Measurements from ENCODE around the gene CHIT1.

DNA sequence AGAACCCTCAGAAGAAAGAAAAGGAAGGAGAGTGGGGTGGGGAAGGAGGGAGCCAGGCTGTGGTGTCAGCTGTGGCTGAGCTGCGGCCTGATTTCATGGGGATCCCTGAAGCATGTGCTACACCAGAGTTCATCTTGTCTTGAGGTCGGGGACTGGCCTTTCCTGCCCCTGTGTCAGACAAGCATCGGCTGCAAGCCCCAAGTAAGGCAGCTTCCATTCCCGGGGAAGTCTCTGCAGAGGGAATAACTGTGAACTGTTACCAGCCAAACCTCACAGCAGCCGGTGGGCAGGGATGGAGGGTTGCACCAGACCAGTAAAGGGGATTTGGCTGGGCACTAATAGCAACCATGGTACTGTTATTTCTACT, 40.2 kb upstream of the CHIT1 start:
- TF ChIP-seq, protein P1, sequence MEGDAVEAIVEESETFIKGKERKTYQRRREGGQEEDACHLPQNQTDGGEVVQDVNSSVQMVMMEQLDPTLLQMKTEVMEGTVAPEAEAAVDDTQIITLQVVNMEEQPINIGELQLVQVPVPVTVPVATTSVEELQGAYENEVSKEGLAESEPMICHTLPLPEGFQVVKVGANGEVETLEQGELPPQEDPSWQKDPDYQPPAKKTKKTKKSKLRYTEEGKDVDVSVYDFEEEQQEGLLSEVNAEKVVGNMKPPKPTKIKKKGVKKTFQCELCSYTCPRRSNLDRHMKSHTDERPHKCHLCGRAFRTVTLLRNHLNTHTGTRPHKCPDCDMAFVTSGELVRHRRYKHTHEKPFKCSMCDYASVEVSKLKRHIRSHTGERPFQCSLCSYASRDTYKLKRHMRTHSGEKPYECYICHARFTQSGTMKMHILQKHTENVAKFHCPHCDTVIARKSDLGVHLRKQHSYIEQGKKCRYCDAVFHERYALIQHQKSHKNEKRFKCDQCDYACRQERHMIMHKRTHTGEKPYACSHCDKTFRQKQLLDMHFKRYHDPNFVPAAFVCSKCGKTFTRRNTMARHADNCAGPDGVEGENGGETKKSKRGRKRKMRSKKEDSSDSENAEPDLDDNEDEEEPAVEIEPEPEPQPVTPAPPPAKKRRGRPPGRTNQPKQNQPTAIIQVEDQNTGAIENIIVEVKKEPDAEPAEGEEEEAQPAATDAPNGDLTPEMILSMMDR (IDR thresholded peaks at IDR 0.05) = no peak
- TF ChIP-seq EP300 (IDR thresholded peaks at IDR 0.05) (no peak), POLR2A (IDR thresholded peaks at IDR 0.05) (no peak)

Measured in ovary (tissue), 3 donors.